ENCODE results near the gene ANKRD17. TPM values are rescaled to one million over a fixed set of nuclear protein-coding genes. Genes with fewer than 3 reads are reported as not detected.

ANKRD17 gene
- total and polyA plus RNA-seq, 9 of the 15 experiments (the other 6 are each of a cell fraction or from before 2014, with no cell fraction given), result 25.5 to 86.9 (median 52.2) TPM

DNA sequence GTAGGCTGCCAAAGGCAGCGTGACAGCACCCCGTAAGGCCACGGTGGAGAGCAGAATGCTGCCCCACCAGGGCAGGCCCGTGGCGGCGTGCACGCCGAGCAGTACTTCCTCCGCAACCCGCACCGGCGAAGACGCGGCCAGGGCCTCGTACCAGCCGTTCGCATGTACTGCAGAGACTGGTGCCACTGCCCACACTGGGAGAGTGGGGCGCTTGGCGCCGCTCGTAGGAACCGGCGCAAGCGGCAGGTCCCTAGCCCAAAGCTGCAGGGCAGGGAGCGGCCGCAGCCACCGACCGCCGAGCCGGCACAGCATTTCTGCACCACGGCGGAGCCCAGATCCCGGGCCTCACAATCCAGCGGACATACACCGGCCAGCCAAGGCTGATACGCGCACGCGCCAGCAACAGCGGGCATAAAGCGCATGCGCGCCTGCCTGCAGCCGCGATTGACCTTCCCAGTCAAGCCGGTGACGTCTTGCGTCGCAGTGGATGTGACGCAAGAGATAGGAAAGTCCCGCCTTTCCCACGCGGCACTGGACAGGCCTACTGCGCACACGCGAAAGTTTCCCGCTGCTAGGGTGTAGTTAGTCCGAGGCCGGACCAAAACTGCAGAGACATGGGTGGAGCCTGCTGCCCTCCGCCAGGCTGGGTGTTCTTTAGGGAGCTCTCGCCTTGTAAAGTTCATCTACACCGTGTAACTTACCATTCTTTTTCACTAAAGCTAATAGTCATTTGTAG lies 189.1 kb downstream of the ANKRD17 start, which contains the start of gene COX18 (continued):
- TF ChIP-seq ZNF668 (CRISPR knock-in tag; IDR thresholded peaks at IDR 0.05), result no peak
- no peak for TF ChIP-seq ZNF121 (CRISPR knock-in tag; conservative IDR thresholded peaks at IDR 0.05)
- TF ChIP-seq, protein P1, sequence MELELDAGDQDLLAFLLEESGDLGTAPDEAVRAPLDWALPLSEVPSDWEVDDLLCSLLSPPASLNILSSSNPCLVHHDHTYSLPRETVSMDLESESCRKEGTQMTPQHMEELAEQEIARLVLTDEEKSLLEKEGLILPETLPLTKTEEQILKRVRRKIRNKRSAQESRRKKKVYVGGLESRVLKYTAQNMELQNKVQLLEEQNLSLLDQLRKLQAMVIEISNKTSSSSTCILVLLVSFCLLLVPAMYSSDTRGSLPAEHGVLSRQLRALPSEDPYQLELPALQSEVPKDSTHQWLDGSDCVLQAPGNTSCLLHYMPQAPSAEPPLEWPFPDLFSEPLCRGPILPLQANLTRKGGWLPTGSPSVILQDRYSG (tag; conservative IDR thresholded peaks at IDR 0.05; ENCODE audit: low read depth), result no peak; the same call in 1 of the 2 replicates
- TF ChIP-seq HNRNPUL1 (IDR thresholded peaks at IDR 0.05; ENCODE audit: low read length), result no peak
- TF ChIP-seq CREBBP (IDR thresholded peaks at IDR 0.05; ENCODE audit: low read depth, low read length), result no peak
- TF ChIP-seq, protein P2, sequence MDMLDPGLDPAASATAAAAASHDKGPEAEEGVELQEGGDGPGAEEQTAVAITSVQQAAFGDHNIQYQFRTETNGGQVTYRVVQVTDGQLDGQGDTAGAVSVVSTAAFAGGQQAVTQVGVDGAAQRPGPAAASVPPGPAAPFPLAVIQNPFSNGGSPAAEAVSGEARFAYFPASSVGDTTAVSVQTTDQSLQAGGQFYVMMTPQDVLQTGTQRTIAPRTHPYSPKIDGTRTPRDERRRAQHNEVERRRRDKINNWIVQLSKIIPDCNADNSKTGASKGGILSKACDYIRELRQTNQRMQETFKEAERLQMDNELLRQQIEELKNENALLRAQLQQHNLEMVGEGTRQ (CRISPR knock-in tag; IDR thresholded peaks at IDR 0.05), result no peak
- no peak for TF ChIP-seq RBM17 (IDR thresholded peaks at IDR 0.05; ENCODE audit: borderline replicate concordance, low read depth, low read length)
- no peak for TF ChIP-seq CGGBP1 (CRISPR knock-in tag; IDR thresholded peaks at IDR 0.05)
- no peak for TF ChIP-seq RBM39 (optimal IDR thresholded peaks at IDR 0.05; ENCODE audit: low read depth, low read length)
- TF ChIP-seq RFX7 (CRISPR knock-in tag; IDR thresholded peaks at IDR 0.05), result no peak
- TF ChIP-seq ZKSCAN3 (CRISPR knock-in tag; IDR thresholded peaks at IDR 0.05), result no peak
- TF ChIP-seq MAFF (IDR thresholded peaks at IDR 0.05; ENCODE audit: low read length), result no peak
- TF ChIP-seq SAFB (IDR thresholded peaks at IDR 0.05; ENCODE audit: borderline replicate concordance, low read depth, low read length), result peak; percentile 37; the same call in 1 of the 2 replicates
- no peak for TF ChIP-seq SMARCC2 (IDR thresholded peaks at IDR 0.05; ENCODE audit: low read depth)
- TF ChIP-seq DACH1 (IDR thresholded peaks at IDR 0.05; ENCODE audit: partially characterized antibody), result peak; percentile 22
- TF ChIP-seq HMGN3 (IDR thresholded peaks at IDR 0.05; ENCODE audit: borderline replicate concordance, extremely low read depth, insufficient read length, low read depth, low read length), result peak; percentile 86
- TF ChIP-seq ZNF232 (CRISPR knock-in tag; IDR thresholded peaks at IDR 0.05), result 0 out of 2 replicates have a peak, but pooled peaks have one; percentile 31
- TF ChIP-seq, protein P3, sequence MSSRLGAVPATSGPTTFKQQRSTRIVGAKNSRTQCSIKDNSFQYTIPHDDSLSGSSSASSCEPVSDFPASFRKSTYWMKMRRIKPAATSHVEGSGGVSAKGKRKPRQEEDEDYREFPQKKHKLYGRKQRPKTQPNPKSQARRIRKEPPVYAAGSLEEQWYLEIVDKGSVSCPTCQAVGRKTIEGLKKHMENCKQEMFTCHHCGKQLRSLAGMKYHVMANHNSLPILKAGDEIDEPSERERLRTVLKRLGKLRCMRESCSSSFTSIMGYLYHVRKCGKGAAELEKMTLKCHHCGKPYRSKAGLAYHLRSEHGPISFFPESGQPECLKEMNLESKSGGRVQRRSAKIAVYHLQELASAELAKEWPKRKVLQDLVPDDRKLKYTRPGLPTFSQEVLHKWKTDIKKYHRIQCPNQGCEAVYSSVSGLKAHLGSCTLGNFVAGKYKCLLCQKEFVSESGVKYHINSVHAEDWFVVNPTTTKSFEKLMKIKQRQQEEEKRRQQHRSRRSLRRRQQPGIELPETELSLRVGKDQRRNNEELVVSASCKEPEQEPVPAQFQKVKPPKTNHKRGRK (tag; IDR thresholded peaks at IDR 0.05), result no peak
- no peak for TF ChIP-seq SMAD3 (CRISPR knock-in tag; conservative IDR thresholded peaks at IDR 0.05)
- no peak for TF ChIP-seq ZNF57 (CRISPR knock-in tag; IDR thresholded peaks at IDR 0.05)
- no peak for TF ChIP-seq ZNF324 (CRISPR knock-in tag; IDR thresholded peaks at IDR 0.05)
- TF ChIP-seq SRF (CRISPR knock-in tag; IDR thresholded peaks at IDR 0.05), result no peak; a peak in 2 of 4 replicates
- TF ChIP-seq PHB (CRISPR knock-in tag; IDR thresholded peaks at IDR 0.05), result no peak
- peak in 1 of 2 experiments; percentile 77; a peak in 1 of 4 replicates for TF ChIP-seq KDM4B (IDR thresholded peaks at IDR 0.05; ENCODE audit: borderline replicate concordance in 2 of 2, low read depth in 1 of 2)
- no peak for TF ChIP-seq CC2D1A (IDR thresholded peaks at IDR 0.05)
